Stomach (tissue), 9 donors: ENCODE measurements around the gene POC5. TPM values are rescaled to one million over a fixed set of nuclear protein-coding genes. Genes with fewer than 3 reads are reported as not detected.

Experiments
- DNase-seq, 2 donors: peaks; one replicate each; pipeline versions ENCODE4 v3.0.0 to v3.0.0-alpha.2; 2013 to 2019
- H3K27ac ChIP-seq, 5 donors: fragments of 200-600 bp in 4 of 5; sonication (generic) in 4 of 5; one replicate each; pipeline ENCODE4 v1.5.1; 2013 to 2019; ENCODE audit warnings: mild to moderate bottlenecking in 1 of 5, moderate library complexity in 1 of 5
- H3K27me3 ChIP-seq, 3 donors: fragments of 200-600 bp; sonication (generic); one replicate each; pipeline ENCODE4 v1.5.1; 2017 to 2019; ENCODE audit warnings: mixed run types in 1 of 3
- H3K36me3 ChIP-seq, 4 donors: fragments of 200-600 bp; sonication (generic); 1 replicate in 3 of 4; 2 replicates in 1 of 4; pipeline ENCODE4 v1.5.1; 2016 to 2019
- H3K4me1 ChIP-seq, 4 donors: fragments of 200-600 bp; sonication (generic); one replicate each; pipeline ENCODE4 v1.5.1; 2016 to 2019
- H3K4me3 ChIP-seq, 4 donors: fragments of 200-600 bp; sonication (generic) in 3 of 4; one replicate each; pipeline ENCODE4 v1.5.1; 2016 to 2019; ENCODE audit warnings: mild to moderate bottlenecking in 1 of 4
- H3K9me3 ChIP-seq, 4 donors: fragments of 200-600 bp; sonication (generic); one replicate each; pipeline ENCODE4 v1.5.1; 2016 to 2019
- EP300 ChIP-seq: sonication (generic); formaldehyde crosslinking; IDR thresholded peaks from one replicate; pipeline ENCODE4 v1.6.1; 2017; ENCODE audit warnings: antibody characterized with exemption
- POLR2A ChIP-seq, 4 donors: fragments of 450-650 bp; IDR thresholded peaks; one replicate each; pipeline ENCODE4 v1.6.1; 2016; ENCODE audit warnings: antibody characterized with exemption in 4 of 4, control low read depth in 2 of 4, mild to moderate bottlenecking in 1 of 4, moderate library complexity in 1 of 4
- POLR2AphosphoS5 ChIP-seq, 3 donors: sonication (generic); formaldehyde crosslinking; IDR thresholded peaks; one replicate each; pipeline ENCODE4 v1.6.1; 2016; ENCODE audit warnings: antibody characterized with exemption in 3 of 3
- WGBS, 5 donors: extraction: QIAGEN DNeasy Blood & Tissue Kit in 3 of 5; methylation state at CpG; one replicate each; pipeline versions ENCODE4 v1.1.5 to v1.1.7; 2013 to 2018; 5-methylcytosine and 5-hydroxymethylcytosine counted together
- intact Hi-C: fragments of 100-400 bp; cut with DNase I; formaldehyde crosslinking; loops from one replicate; pipeline ENCODE4 v1.15.1; 2023; ENCODE audit warnings: low total_unique reads
- polyA plus RNA-seq, 3 donors: library from polyadenylated mRNA; stranded (reverse); fragments of 200-250 nt; gene quantifications; one replicate each; pipeline ENCODE4 v1.2.3, GENCODE V29; 2013
- total RNA-seq, 5 donors: library from RNA; depleted of rRNA; stranded (reverse); fragments of >200 nt; gene quantifications; one replicate each; pipeline versions ENCODE4 v1.1.0 to v1.2.3, GENCODE V29; 2014 to 2016
- TF ChIP-seq, protein P1 (sequence below), 7 experiments: fragments of 450-650 bp in 4 of 7; fragments of 200-600 bp in 3 of 7; sonication (generic) in 3 of 7; IDR thresholded peaks; one replicate each; pipeline ENCODE4 v1.5.1; 2016 to 2019; ENCODE audit warnings: antibody characterized with exemption in 7 of 7, control low read depth in 2 of 7, mild to moderate bottlenecking in 1 of 7
- donor health status: healthy with polysubstance abuse.
- donor health status: Bipolar disorder and iron deficiency.
- donor health status: healthy.

The POC5 gene
- total and polyA plus RNA-seq, 8 donors = 3.1 to 135 (median 7.3) TPM

DNA sequence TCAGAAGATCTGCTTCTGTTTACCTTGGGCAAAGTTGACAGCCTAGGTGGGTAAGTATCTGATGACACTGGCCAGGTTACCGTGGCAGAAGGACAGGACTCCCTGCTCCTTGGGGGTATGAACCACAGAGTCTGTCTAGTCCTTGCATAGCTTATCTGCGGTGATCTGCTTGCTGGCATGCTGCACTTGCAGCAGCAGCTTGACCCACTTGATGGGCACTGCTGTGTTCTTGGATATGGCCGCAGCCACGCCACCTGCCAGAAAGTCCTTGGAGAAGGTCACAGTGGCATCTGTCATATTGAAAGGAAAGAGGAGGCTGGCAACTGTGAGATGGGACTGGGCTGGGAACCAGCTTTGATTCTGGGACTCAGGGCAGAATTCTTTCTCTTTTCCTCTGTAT is 35.9 kb upstream of the POC5 start:
- H3K27me3 ChIP-seq = peaks cover 0 to 4% (median 4%) of the 10 kb centered on the region in 3 donors
- H3K4me1 ChIP-seq = no peaks in the 10 kb centered on the region
- no peaks in the 10 kb centered on the region for H3K9me3 ChIP-seq
- no peak overlapping the region for H3K4me3 ChIP-seq
- H3K27ac ChIP-seq = no peak overlapping the region
- no peak for DNase-seq
- TF ChIP-seq POLR2AphosphoS5 (IDR thresholded peaks at IDR 0.05) (no peak), POLR2A (IDR thresholded peaks at IDR 0.05) (no peak), EP300 (no peak)
- TF ChIP-seq, protein P1, sequence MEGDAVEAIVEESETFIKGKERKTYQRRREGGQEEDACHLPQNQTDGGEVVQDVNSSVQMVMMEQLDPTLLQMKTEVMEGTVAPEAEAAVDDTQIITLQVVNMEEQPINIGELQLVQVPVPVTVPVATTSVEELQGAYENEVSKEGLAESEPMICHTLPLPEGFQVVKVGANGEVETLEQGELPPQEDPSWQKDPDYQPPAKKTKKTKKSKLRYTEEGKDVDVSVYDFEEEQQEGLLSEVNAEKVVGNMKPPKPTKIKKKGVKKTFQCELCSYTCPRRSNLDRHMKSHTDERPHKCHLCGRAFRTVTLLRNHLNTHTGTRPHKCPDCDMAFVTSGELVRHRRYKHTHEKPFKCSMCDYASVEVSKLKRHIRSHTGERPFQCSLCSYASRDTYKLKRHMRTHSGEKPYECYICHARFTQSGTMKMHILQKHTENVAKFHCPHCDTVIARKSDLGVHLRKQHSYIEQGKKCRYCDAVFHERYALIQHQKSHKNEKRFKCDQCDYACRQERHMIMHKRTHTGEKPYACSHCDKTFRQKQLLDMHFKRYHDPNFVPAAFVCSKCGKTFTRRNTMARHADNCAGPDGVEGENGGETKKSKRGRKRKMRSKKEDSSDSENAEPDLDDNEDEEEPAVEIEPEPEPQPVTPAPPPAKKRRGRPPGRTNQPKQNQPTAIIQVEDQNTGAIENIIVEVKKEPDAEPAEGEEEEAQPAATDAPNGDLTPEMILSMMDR (IDR thresholded peaks at IDR 0.05) = no peak
- 82 to 94% (median 85%) methylated on average over 4 of the region's 4 CpGs for WGBS, 5 donors
- intact Hi-C loops = no loop called here
- no peaks in the 10 kb centered on the region for H3K36me3 ChIP-seq

GRCh38 chr5:75744355-75744754 is 27.1 kb upstream of the POC5 start:
- Histone ChIP-seq H3K27ac (no peak overlapping the region), H3K36me3 (no peaks in the 10 kb centered on the region), H3K4me3 (no peak overlapping the region), H3K27me3 (no peaks in the 10 kb centered on the region), H3K9me3 (no peaks in the 10 kb centered on the region), H3K4me1 (no peaks in the 10 kb centered on the region)
- DNase-seq = no peak
- WGBS, 5 donors = 87 to 92% (median 88%) methylated on average over 3 of the region's 3 CpGs
- no peak for TF ChIP-seq POLR2AphosphoS5 (IDR thresholded peaks at IDR 0.05)
- TF ChIP-seq, protein P1 (IDR thresholded peaks at IDR 0.05) = no peak
- no peak for TF ChIP-seq POLR2A (IDR thresholded peaks at IDR 0.05)
- no peak for TF ChIP-seq EP300
- intact Hi-C loops = no loop called here

- DNase-seq = no peak
- no peaks in the 10 kb centered on the region for H3K27me3 ChIP-seq
- no peaks in the 10 kb centered on the region for H3K36me3 ChIP-seq
- WGBS, 5 donors = 84 to 88% (median 86%) methylated on average over 8 of the region's 8 CpGs
- H3K9me3 ChIP-seq = peaks cover 0 to 6% (median 0%) of the 10 kb centered on the region in 4 donors
- intact Hi-C loops = no loop called here
- no peaks in the 10 kb centered on the region for H3K4me1 ChIP-seq
- TF ChIP-seq, protein P1 (IDR thresholded peaks at IDR 0.05) = no peak
- TF ChIP-seq POLR2A (IDR thresholded peaks at IDR 0.05) (no peak), POLR2AphosphoS5 (IDR thresholded peaks at IDR 0.05) (no peak), EP300 (no peak)
- no peak overlapping the region for H3K27ac ChIP-seq
- H3K4me3 ChIP-seq = no peak overlapping the region
These were observed 19.0 kb upstream of the POC5 start for GRCh38 chr5:75736273-75736672.

- 15 to 34% (median 22%) methylated on average over 6 of the region's 6 CpGs for WGBS, 5 donors
- no peaks in the 10 kb centered on the region for H3K36me3 ChIP-seq
These were observed 17.9 kb upstream of the POC5 start for GRCh38 chr5:75734913-75735789.

More at GRCh38 chr5:75734913-75735789, 17.9 kb upstream of the POC5 start:
- peak; percentile 55 to 73 for DNase-seq
- H3K4me3 ChIP-seq = no peak overlapping the region
- intact Hi-C loops = no loop called here
- no peaks in the 10 kb centered on the region for H3K4me1 ChIP-seq
- TF ChIP-seq, protein P1 (IDR thresholded peaks at IDR 0.05) = peak in 4 of 7 experiments; percentile 10 to 36 (median 20)
- no peak for TF ChIP-seq POLR2AphosphoS5 (IDR thresholded peaks at IDR 0.05)
- TF ChIP-seq POLR2A (IDR thresholded peaks at IDR 0.05) = no peak
- no peak for TF ChIP-seq EP300
- no peak overlapping the region for H3K27ac ChIP-seq
- no peaks in the 10 kb centered on the region for H3K27me3 ChIP-seq
- peaks cover 0 to 6% (median 0%) of the 10 kb centered on the region in 4 donors for H3K9me3 ChIP-seq
